Cerebellar nuclear complex (tissue), 1 donor: ENCODE results near the gene FLYWCH1.

Source experiments
- DNase-seq, 2 experiments: peaks; one replicate each; lab custom pipeline; 2025; lab: John Stamatoyannopoulos, UW

The FLYWCH1 gene

GRCh38 chr16:2950773-2951172 lies 39.0 kb downstream of the FLYWCH1 start:
- no peak for DNase-seq

- no peak for DNase-seq
Observed at GRCh38 chr16:2952679-2953078, 40.9 kb downstream of the FLYWCH1 start.

GRCh38 chr16:2953706-2954627 lies 42.2 kb downstream of the FLYWCH1 start:
- no peak for DNase-seq

- no peak for DNase-seq
Observed at GRCh38 chr16:2954656-2955381, 43.1 kb downstream of the FLYWCH1 start.

- no peak for DNase-seq
Observed at GRCh38 chr16:2955438-2955778, 43.7 kb downstream of the FLYWCH1 start.

- no peak for DNase-seq
Observed at GRCh38 chr16:2955779-2956578, 44.2 kb downstream of the FLYWCH1 start.

- no peak for DNase-seq
Observed at GRCh38 chr16:2956579-2956956, 44.8 kb downstream of the FLYWCH1 start.

- no peak for DNase-seq
Observed at GRCh38 chr16:2959206-2959605, 47.5 kb downstream of the FLYWCH1 start.

- DNase-seq, result no peak
Observed at GRCh38 chr16:2960183-2961010, 48.7 kb downstream of the FLYWCH1 start.

- no peak for DNase-seq
Observed at GRCh38 chr16:2962334-2963073, 50.8 kb downstream of the FLYWCH1 start.

GRCh38 chr16:2963074-2963722 lies 51.5 kb downstream of the FLYWCH1 start:
- DNase-seq, result no peak

- no peak for DNase-seq
Observed at GRCh38 chr16:2963723-2964474, 52.2 kb downstream of the FLYWCH1 start, which contains the start of gene KREMEN2. Gene KREMEN2 (plus strand): TSS chr16:2964275. CDS start chr16:2964521, 246 bp downstream.

- DNase-seq, result no peak
Observed at GRCh38 chr16:2964475-2965336, 53.0 kb downstream of the FLYWCH1 start.

GRCh38 chr16:2966043-2966807 lies 54.5 kb downstream of the FLYWCH1 start:
- DNase-seq, result no peak

GRCh38 chr16:2966808-2967191 lies 55.1 kb downstream of the FLYWCH1 start:
- no peak for DNase-seq

- DNase-seq, result no peak
Observed at GRCh38 chr16:2967211-2967631, 55.5 kb downstream of the FLYWCH1 start.

GRCh38 chr16:2967721-2968161 lies 56.0 kb downstream of the FLYWCH1 start:
- DNase-seq, result no peak

GRCh38 chr16:2968368-2968737 lies 56.6 kb downstream of the FLYWCH1 start:
- DNase-seq, result no peak
